Tibial artery (tissue), 4 donors: Measurements from ENCODE around the gene KRTAP22-1.

Experiments
- DNase-seq, 2 donors: peaks; one replicate each; pipeline ENCODE4 v3.0.0-alpha.2; 2019
- H3K27ac ChIP-seq, 2 donors: fragments of 200-600 bp; sonication (generic) in 1 of 2; 1 replicate in 1 of 2; 2 replicates in 1 of 2; pipeline ENCODE4 v1.5.1; 2018 to 2019; ENCODE audit warnings: mild to moderate bottlenecking in 1 of 2
- H3K27me3 ChIP-seq, 2 donors: fragments of 200-600 bp; sonication (generic) in 1 of 2; one replicate each; pipeline versions ENCODE4 v1.5.1 to v1.6.0; 2016 to 2019
- H3K36me3 ChIP-seq, 3 donors: fragments of 200-600 bp; sonication (generic) in 2 of 3; one replicate each; pipeline ENCODE4 v1.5.1; 2016 to 2019; ENCODE audit warnings: mild to moderate bottlenecking in 2 of 3
- H3K4me1 ChIP-seq, 4 donors: fragments of 200-600 bp; sonication (generic) in 2 of 4; 1 replicate in 3 of 4; 2 replicates in 1 of 4; pipeline ENCODE4 v1.5.1; 2016 to 2019
- H3K4me3 ChIP-seq, 2 donors: fragments of 200-600 bp; sonication (generic) in 1 of 2; 1 replicate in 1 of 2; 2 replicates in 1 of 2; pipeline ENCODE4 v1.5.1; 2018 to 2019; ENCODE audit warnings: mild to moderate bottlenecking in 2 of 2
- H3K9me3 ChIP-seq, 3 donors: fragments of 200-600 bp; sonication (generic) in 1 of 3; one replicate each; pipeline ENCODE4 v1.5.1; 2016 to 2019
- CTCF ChIP-seq, 2 experiments: fragments of 200-600 bp in 1 of 2; fragments of 450-650 bp in 1 of 2; IDR thresholded peaks; one replicate each; pipeline ENCODE4 v1.5.1; 2017 to 2019; ENCODE audit warnings: antibody characterized with exemption in 2 of 2, mild to moderate bottlenecking in 1 of 2, moderate library complexity in 1 of 2
- intact Hi-C: fragments of 100-400 bp; cut with DNase I; formaldehyde crosslinking; loops from one replicate; pipeline ENCODE4 v1.15.0; 2023; ENCODE audit warnings: low total_unique reads

KRTAP22-1 gene

GRCh38 chr21:30600787-30601186 is at the start of gene KRTAP22-1:
KRTAP22-1 (plus strand) TSS chr21:30601087.
- Histone ChIP-seq H3K4me1 (no peaks in the 10 kb centered on the region), H3K4me3 (no peak within 1 kb of the TSS), H3K27ac (no peak within 1 kb of the TSS), H3K36me3 (no peaks in the 10 kb centered on the region), H3K9me3 (no peaks in the 10 kb centered on the region), H3K27me3 (no peaks in the 10 kb centered on the region)
- no peak for TF ChIP-seq CTCF (IDR thresholded peaks at IDR 0.05)
- no peak for DNase-seq
- intact Hi-C loops, result no loop called here

- DNase-seq, result no peak
- no peaks in the 10 kb centered on the region for H3K27me3 ChIP-seq
- H3K27ac ChIP-seq, result no peak overlapping the region
- no peaks in the 10 kb centered on the region for H3K9me3 ChIP-seq
- TF ChIP-seq CTCF (IDR thresholded peaks at IDR 0.05), result no peak
- intact Hi-C loops, result no loop called here
- no peaks in the 10 kb centered on the region for H3K4me1 ChIP-seq
- H3K4me3 ChIP-seq, result no peak overlapping the region
- no peaks in the 10 kb centered on the region for H3K36me3 ChIP-seq
These were observed 48.1 kb upstream of the KRTAP22-1 start for GRCh38 chr21:30552782-30553181.

GRCh38 chr21:30555095-30555494 is 45.8 kb upstream of the KRTAP22-1 start:
- H3K4me1 ChIP-seq, result no peaks in the 10 kb centered on the region
- DNase-seq, result no peak
- H3K27ac ChIP-seq, result no peak overlapping the region
- no peak overlapping the region for H3K4me3 ChIP-seq
- H3K9me3 ChIP-seq, result no peaks in the 10 kb centered on the region
- intact Hi-C loops, result no loop called here
- TF ChIP-seq CTCF (IDR thresholded peaks at IDR 0.05), result no peak
- no peaks in the 10 kb centered on the region for H3K27me3 ChIP-seq
- H3K36me3 ChIP-seq, result no peaks in the 10 kb centered on the region

GRCh38 chr21:30561264-30561895 is 39.5 kb upstream of the KRTAP22-1 start, which contains the start of gene KRTAP19-7:
KRTAP19-7 (minus strand) TSS chr21:30561314; CDS start chr21:30561289, 25 bp downstream.
- no peak for TF ChIP-seq CTCF (IDR thresholded peaks at IDR 0.05)
- no peak for DNase-seq
- H3K4me3 ChIP-seq, result no peak within 1 kb of the TSS
- no peaks in the 10 kb centered on the region for H3K36me3 ChIP-seq
- intact Hi-C loops, result no loop called here
- no peak within 1 kb of the TSS for H3K27ac ChIP-seq
- H3K27me3 ChIP-seq, result no peaks in the 10 kb centered on the region
- H3K9me3 ChIP-seq, result no peaks in the 10 kb centered on the region
- H3K4me1 ChIP-seq, result no peaks in the 10 kb centered on the region

- intact Hi-C loops, result no loop called here
- no peak for DNase-seq
These were observed 38.9 kb upstream of the KRTAP22-1 start for GRCh38 chr21:30561957-30562356.

More at GRCh38 chr21:30561957-30562356, 38.9 kb upstream of the KRTAP22-1 start:
- H3K4me3 ChIP-seq, result no peak overlapping the region
- no peaks in the 10 kb centered on the region for H3K9me3 ChIP-seq
- no peak for TF ChIP-seq CTCF (IDR thresholded peaks at IDR 0.05)
- no peaks in the 10 kb centered on the region for H3K36me3 ChIP-seq
- H3K27me3 ChIP-seq, result no peaks in the 10 kb centered on the region
- no peaks in the 10 kb centered on the region for H3K4me1 ChIP-seq
- H3K27ac ChIP-seq, result no peak overlapping the region
